Measurements from ENCODE around the gene TRABD2A. TPM values are rescaled to one million over a fixed set of nuclear protein-coding genes. Genes with fewer than 3 reads are reported as not detected.

The TRABD2A gene
- total and polyA plus RNA-seq, 2 donors from 2014 or later = 2.1 to 3.4 TPM

DNA sequence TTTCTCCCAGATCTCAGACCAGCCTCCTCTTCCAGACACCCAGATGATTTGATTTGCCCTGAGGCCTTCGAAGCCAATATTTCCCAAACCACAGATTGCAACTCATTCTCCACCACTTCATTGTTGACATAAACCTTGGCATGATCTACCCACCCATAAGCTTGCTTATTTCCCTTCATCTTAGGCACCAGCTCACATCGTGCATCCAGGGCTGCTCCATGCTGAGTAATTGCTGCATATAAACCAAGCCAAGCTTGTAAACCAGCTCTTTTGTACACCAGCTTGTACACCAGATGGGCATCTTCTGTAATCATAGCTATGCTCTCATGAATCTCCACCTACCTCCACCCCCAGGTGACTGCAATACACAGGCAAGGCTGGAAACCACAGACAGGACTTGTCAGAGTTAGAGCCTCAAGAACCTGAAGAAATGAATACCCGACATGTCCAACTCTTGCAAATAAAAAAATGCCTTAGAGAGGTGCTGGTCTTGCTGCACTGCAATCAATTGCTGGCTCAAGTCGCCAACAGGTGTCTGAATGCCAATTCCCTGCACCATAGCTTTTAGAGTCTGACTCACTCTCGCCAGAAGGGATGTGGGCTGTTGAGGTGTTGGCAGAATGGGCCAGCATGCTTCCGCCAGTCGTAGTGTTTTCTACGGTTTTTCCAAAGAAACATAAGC, 31.5 kb downstream of the TRABD2A start:
- intact Hi-C loops (cut with DNase I) = no loop called here
- Histone ChIP-seq H3K27ac (ENCODE audit: low read depth in 2 of 2, low read length in 2 of 2) (no peak overlapping the region), H3K4me1 (ENCODE audit: control insufficient read depth in 2 of 3, insufficient read depth in 2 of 3, low read depth in 1 of 3, low read length in 3 of 3) (peaks cover 0 to 6% (median 0%) of the 10 kb centered on the region in 3 donors), H3K4me3 (ENCODE audit: low read length in 3 of 3) (no peak overlapping the region), H3K36me3 (ENCODE audit: control insufficient read depth in 2 of 3, insufficient read depth in 3 of 3, low read length in 3 of 3) (no peaks in the 10 kb centered on the region), H3K9ac (ENCODE audit: low read length in 3 of 3) (no peak overlapping the region), H3K9me3 (ENCODE audit: control insufficient read depth in 2 of 3, insufficient read depth in 1 of 3, low read length in 3 of 3) (no peaks in the 10 kb centered on the region), H3K27me3 (ENCODE audit: control insufficient read depth, insufficient read depth, low read length) (no peaks in the 10 kb centered on the region)
- DNase-seq = no peak
- no peak for FAIRE-seq
- TF ChIP-seq, protein P1, sequence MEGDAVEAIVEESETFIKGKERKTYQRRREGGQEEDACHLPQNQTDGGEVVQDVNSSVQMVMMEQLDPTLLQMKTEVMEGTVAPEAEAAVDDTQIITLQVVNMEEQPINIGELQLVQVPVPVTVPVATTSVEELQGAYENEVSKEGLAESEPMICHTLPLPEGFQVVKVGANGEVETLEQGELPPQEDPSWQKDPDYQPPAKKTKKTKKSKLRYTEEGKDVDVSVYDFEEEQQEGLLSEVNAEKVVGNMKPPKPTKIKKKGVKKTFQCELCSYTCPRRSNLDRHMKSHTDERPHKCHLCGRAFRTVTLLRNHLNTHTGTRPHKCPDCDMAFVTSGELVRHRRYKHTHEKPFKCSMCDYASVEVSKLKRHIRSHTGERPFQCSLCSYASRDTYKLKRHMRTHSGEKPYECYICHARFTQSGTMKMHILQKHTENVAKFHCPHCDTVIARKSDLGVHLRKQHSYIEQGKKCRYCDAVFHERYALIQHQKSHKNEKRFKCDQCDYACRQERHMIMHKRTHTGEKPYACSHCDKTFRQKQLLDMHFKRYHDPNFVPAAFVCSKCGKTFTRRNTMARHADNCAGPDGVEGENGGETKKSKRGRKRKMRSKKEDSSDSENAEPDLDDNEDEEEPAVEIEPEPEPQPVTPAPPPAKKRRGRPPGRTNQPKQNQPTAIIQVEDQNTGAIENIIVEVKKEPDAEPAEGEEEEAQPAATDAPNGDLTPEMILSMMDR (IDR thresholded peaks at IDR 0.05; ENCODE audit: borderline replicate concordance, extremely low read depth, insufficient read depth) = no peak

DNA sequence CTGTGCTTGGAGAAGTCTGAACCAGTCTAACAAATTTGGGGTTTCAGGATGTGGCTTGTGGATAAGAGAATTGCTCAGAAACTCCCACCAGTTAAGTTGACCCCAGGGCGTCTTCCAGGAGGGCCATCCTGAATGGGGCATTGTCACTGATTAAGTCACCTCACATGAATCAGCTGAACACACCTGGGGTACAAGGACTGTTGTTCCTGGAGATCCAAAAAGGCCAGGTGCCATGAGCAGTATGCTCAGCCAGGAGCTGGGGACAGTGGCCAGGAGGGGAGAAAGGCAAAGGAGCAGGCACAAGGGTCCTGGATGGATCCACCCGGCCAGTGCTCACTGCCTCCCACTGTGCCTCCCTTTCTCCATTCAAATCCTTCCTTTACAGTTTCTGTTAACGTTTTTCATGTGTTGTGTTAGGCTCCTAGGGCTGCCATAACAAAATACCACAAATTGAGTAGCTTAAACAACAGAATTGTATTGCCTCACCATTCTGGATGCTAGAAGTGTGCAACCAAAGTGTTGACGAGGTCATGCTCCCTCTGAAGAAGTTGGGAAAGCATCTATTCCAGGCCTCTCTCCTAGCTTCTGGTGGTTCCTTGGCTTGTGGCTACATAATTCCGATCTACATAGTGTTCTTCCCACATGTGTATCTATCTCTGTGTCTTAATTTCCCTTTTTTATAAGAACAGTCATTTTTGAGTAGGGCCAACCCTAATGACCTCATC, 33.4 kb downstream of the TRABD2A start:
- H3K4me1 ChIP-seq (ENCODE audit: control insufficient read depth in 2 of 3, insufficient read depth in 2 of 3, low read depth in 1 of 3, low read length in 3 of 3) = peaks cover 0 to 6% (median 0%) of the 10 kb centered on the region in 3 donors
- no peak overlapping the region for H3K27ac ChIP-seq (ENCODE audit: low read depth in 2 of 2, low read length in 2 of 2)

DNA sequence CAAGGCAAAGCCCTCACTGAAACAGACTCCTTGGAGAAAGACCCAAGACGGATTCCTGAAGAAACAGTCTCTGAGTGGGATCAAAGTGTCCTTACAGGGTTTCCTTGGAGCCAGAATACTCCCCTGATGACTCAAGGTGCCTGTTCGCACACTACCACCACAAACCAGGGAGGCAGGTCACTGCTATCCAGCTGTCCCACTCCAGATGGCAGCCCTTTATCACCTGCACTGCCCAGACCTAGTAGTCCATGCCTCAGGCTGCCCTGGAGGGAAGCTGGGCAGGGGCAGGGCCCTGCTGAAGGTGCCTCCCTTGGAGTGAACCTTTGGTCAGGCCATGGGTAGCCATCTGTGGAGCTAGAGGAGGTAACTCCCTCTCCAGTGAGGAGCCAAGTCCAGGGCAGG, 34.1 kb downstream of the TRABD2A start:
- Histone ChIP-seq H3K9me3 (ENCODE audit: control insufficient read depth in 2 of 3, insufficient read depth in 1 of 3, low read length in 3 of 3) (no peaks in the 10 kb centered on the region), H3K4me1 (ENCODE audit: control insufficient read depth in 2 of 3, insufficient read depth in 2 of 3, low read depth in 1 of 3, low read length in 3 of 3) (peaks cover 0 to 6% (median 0%) of the 10 kb centered on the region in 3 donors), H3K9ac (ENCODE audit: low read length in 3 of 3) (no peak overlapping the region), H3K36me3 (ENCODE audit: control insufficient read depth in 2 of 3, insufficient read depth in 3 of 3, low read length in 3 of 3) (no peaks in the 10 kb centered on the region), H3K27ac (ENCODE audit: low read depth in 2 of 2, low read length in 2 of 2) (no peak overlapping the region), H3K27me3 (ENCODE audit: control insufficient read depth, insufficient read depth, low read length) (no peaks in the 10 kb centered on the region), H3K4me3 (ENCODE audit: low read length in 3 of 3) (no peak overlapping the region)
- intact Hi-C loops (cut with DNase I) = no loop called here
- TF ChIP-seq, protein P1 (IDR thresholded peaks at IDR 0.05; ENCODE audit: borderline replicate concordance, extremely low read depth, insufficient read depth) = no peak
- FAIRE-seq (no peak), DNase-seq (no peak)

More for the DNA sequence above, 33.4 kb downstream of the TRABD2A start:
- TF ChIP-seq, protein P1 (IDR thresholded peaks at IDR 0.05; ENCODE audit: borderline replicate concordance, extremely low read depth, insufficient read depth) = no peak
- intact Hi-C loops (cut with DNase I) = no loop called here
- Histone ChIP-seq H3K27me3 (ENCODE audit: control insufficient read depth, insufficient read depth, low read length) (no peaks in the 10 kb centered on the region), H3K4me3 (ENCODE audit: low read length in 3 of 3) (no peak overlapping the region), H3K9ac (ENCODE audit: low read length in 3 of 3) (no peak overlapping the region), H3K36me3 (ENCODE audit: control insufficient read depth in 2 of 3, insufficient read depth in 3 of 3, low read length in 3 of 3) (no peaks in the 10 kb centered on the region), H3K9me3 (ENCODE audit: control insufficient read depth in 2 of 3, insufficient read depth in 1 of 3, low read length in 3 of 3) (no peaks in the 10 kb centered on the region)
- no peak for FAIRE-seq
- no peak for DNase-seq

Measured in kidney (tissue), 14 donors.